ENCODE measurements around the gene LTBP1. TPM values are rescaled to one million over a fixed set of nuclear protein-coding genes. Genes with fewer than 3 reads are reported as not detected.

LTBP1 gene
- total RNA-seq, 2 experiments from 2014 or later, result 0.10 to 0.27 TPM

- H3K9me3 Mint-ChIP-seq, result no peaks in the 10 kb centered on the region
- H3K4me3 Mint-ChIP-seq, result no peak overlapping the region
- ChIA-PET CTCF (no interaction called here), POLR2A (no interaction called here)
- peaks cover 5% of the 10 kb centered on the region for H3K27me3 Mint-ChIP-seq
- no peaks in the 10 kb centered on the region for H3K36me3 Mint-ChIP-seq
- no peak overlapping the region for H3K27ac Mint-ChIP-seq
- no peaks in the 10 kb centered on the region for H3K4me1 Mint-ChIP-seq (ENCODE audit: low read depth)
- intact Hi-C loops (cut with micrococcal nuclease), result no loop called here
- no peak for DNase-seq
Observed at GRCh38 chr2:33139949-33140348, 193.2 kb downstream of the LTBP1 start.

DNA sequence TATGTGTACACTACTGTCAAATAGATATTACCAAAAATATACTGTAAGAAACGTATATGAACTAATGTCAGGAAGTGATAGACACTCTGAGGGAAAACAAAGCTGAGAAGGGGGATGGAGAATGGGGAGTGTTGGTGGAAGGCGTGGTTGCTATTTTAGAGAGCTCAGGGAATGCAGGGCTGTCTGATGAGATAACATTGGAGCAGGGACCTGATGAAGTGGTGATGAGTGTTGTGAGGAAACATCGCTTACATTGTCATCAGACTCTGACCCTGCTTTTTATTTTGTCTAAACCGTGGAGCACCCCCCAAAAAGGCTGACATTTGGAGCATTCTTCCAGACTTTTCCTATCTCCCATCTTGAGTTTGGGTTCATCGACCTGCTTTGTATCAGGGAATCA lies 194.7 kb downstream of the LTBP1 start:
- CTCF ChIA-PET, result no interaction called here
- Mint-ChIP-seq H3K27ac (no peak overlapping the region), H3K4me1 (ENCODE audit: low read depth) (no peaks in the 10 kb centered on the region), H3K9me3 (no peaks in the 10 kb centered on the region), H3K27me3 (peaks cover 5% of the 10 kb centered on the region), H3K4me3 (no peak overlapping the region), H3K36me3 (no peaks in the 10 kb centered on the region)
- POLR2A ChIA-PET, result no interaction called here
- no peak for DNase-seq
- intact Hi-C loops (cut with micrococcal nuclease), result no loop called here

- Mint-ChIP-seq H3K36me3 (no peaks in the 10 kb centered on the region), H3K27ac (no peak overlapping the region), H3K4me3 (no peak overlapping the region), H3K9me3 (no peaks in the 10 kb centered on the region), H3K4me1 (ENCODE audit: low read depth) (no peaks in the 10 kb centered on the region), H3K27me3 (peaks cover 5% of the 10 kb centered on the region)
- ChIA-PET POLR2A (no interaction called here), CTCF (no interaction called here)
- DNase-seq, result no peak
- intact Hi-C loops (cut with micrococcal nuclease), result no loop called here
Observed at GRCh38 chr2:33142810-33143209, 196.1 kb downstream of the LTBP1 start.

DNA sequence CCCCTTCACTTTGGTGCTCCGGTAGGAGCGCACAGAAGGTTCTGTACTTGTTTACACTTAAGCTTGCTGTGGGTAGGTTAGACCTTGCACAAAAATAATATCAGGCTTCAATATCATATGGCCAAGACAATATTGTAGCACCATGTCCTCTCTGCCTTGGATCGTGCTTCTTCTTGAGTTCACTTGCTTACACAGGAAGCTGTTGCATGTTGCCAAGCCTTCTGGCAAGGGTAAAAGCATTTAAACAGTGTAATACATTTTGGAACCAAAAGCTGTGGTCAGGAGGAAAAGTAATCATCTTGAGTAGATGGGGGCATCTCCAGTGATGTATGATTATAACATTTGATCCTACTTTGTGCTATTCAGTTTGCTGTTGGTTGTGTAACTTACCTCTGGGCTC lies 197.5 kb downstream of the LTBP1 start:
- Mint-ChIP-seq H3K27me3 (peaks cover 5% of the 10 kb centered on the region), H3K9me3 (no peaks in the 10 kb centered on the region), H3K36me3 (no peaks in the 10 kb centered on the region), H3K4me1 (ENCODE audit: low read depth) (no peaks in the 10 kb centered on the region), H3K4me3 (no peak overlapping the region), H3K27ac (no peak overlapping the region)
- DNase-seq, result no peak
- intact Hi-C loops (cut with micrococcal nuclease), result no loop called here
- CTCF ChIA-PET, result no interaction called here
- POLR2A ChIA-PET, result no interaction called here

DNA sequence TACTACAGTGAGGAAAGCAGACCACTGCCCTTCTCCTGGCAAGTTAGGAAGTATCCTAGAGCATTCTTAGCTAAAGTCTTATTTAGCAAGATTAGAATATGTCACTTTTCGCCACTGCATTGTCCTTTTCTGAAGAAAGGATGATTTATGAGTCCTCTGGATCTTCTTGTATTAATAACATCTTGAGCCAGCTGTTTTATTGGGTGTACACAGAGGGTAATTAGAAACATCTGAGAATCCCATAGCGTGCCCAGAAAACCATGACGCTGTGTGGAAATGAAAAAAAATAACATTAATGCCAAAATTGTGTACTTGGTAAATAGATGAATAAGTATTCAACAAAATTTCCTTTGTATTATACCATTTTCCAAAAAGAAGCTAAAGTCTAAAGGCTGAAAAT lies 198.7 kb downstream of the LTBP1 start:
- no peak for DNase-seq
- ChIA-PET POLR2A (no interaction called here), CTCF (no interaction called here)
- H3K4me3 Mint-ChIP-seq, result no peak overlapping the region
- no peaks in the 10 kb centered on the region for H3K9me3 Mint-ChIP-seq
- H3K4me1 Mint-ChIP-seq (ENCODE audit: low read depth), result no peaks in the 10 kb centered on the region
- no peak overlapping the region for H3K27ac Mint-ChIP-seq
- intact Hi-C loops (cut with micrococcal nuclease), result no loop called here
- no peaks in the 10 kb centered on the region for H3K36me3 Mint-ChIP-seq
- peaks cover 2% of the 10 kb centered on the region for H3K27me3 Mint-ChIP-seq

DNA sequence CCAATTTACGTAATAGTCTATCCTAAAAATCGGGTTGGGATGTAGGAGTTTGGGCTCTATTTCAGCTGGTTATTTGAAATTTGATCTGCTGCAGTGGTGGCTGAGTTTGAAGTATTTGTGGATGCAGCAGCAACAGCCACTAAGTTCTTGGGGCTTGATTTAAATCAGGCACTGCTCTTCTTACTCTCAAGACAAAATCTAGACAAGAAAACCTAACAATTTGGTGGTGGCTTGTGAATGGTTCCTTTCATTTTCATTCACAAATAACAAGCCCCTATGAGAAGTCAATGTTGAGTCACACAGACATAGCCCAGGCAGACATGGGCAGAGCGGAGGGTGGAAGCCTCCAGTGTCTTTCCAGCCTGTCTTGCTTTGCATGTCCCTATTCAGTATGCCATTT lies 199.3 kb downstream of the LTBP1 start:
- Mint-ChIP-seq H3K27me3 (peaks cover 2% of the 10 kb centered on the region), H3K4me3 (no peak overlapping the region), H3K36me3 (no peaks in the 10 kb centered on the region), H3K4me1 (ENCODE audit: low read depth) (no peaks in the 10 kb centered on the region), H3K27ac (no peak overlapping the region), H3K9me3 (no peaks in the 10 kb centered on the region)
- CTCF ChIA-PET, result no interaction called here
- POLR2A ChIA-PET, result no interaction called here
- intact Hi-C loops (cut with micrococcal nuclease), result no loop called here
- no peak for DNase-seq

DNA sequence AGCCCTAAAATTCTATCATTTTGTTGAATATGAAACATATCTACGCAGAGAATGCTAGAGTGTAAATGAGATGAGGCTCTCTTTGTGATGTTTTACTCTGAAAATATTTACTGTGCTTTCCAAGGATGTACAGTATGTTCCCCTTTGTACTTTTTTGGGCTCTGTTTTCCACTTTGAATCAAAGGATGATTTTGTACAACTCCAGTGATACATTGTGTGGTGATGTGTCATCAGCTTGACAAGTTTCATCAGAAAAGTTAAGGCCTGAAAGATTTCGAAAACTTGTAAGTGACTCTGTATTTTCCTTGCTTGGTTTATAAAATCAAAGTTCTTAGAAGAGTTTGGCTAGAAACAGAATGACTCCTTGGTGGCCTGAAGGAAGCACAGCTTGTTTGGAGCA lies 206.3 kb downstream of the LTBP1 start:
- no peaks in the 10 kb centered on the region for H3K36me3 Mint-ChIP-seq
- ChIA-PET CTCF (no interaction called here), POLR2A (no interaction called here)
- no peaks in the 10 kb centered on the region for H3K9me3 Mint-ChIP-seq
- no peaks in the 10 kb centered on the region for H3K4me1 Mint-ChIP-seq (ENCODE audit: low read depth)
- H3K27ac Mint-ChIP-seq, result no peak overlapping the region
- H3K27me3 Mint-ChIP-seq, result no peaks in the 10 kb centered on the region
- no peak for DNase-seq
- H3K4me3 Mint-ChIP-seq, result no peak overlapping the region
- intact Hi-C loops (cut with micrococcal nuclease), result no loop called here

GRCh38 chr2:33158482-33159003 lies 211.8 kb downstream of the LTBP1 start:
- Mint-ChIP-seq H3K27me3 (no peaks in the 10 kb centered on the region), H3K9me3 (no peaks in the 10 kb centered on the region), H3K4me3 (no peak overlapping the region), H3K36me3 (no peaks in the 10 kb centered on the region), H3K27ac (no peak overlapping the region), H3K4me1 (ENCODE audit: low read depth) (no peaks in the 10 kb centered on the region)
- no peak for DNase-seq
- ChIA-PET POLR2A (no interaction called here), CTCF (no interaction called here)
- intact Hi-C loops (cut with micrococcal nuclease), result no loop called here

- Mint-ChIP-seq H3K4me3 (no peak overlapping the region), H3K9me3 (no peaks in the 10 kb centered on the region), H3K27me3 (peaks cover 5% of the 10 kb centered on the region), H3K27ac (no peak overlapping the region), H3K36me3 (no peaks in the 10 kb centered on the region), H3K4me1 (ENCODE audit: low read depth) (no peaks in the 10 kb centered on the region)
- DNase-seq, result no peak
- CTCF ChIA-PET, result no interaction called here
- intact Hi-C loops (cut with micrococcal nuclease), result no loop called here
- POLR2A ChIA-PET, result no interaction called here
Observed at GRCh38 chr2:33160191-33160590, 213.4 kb downstream of the LTBP1 start.

DNA sequence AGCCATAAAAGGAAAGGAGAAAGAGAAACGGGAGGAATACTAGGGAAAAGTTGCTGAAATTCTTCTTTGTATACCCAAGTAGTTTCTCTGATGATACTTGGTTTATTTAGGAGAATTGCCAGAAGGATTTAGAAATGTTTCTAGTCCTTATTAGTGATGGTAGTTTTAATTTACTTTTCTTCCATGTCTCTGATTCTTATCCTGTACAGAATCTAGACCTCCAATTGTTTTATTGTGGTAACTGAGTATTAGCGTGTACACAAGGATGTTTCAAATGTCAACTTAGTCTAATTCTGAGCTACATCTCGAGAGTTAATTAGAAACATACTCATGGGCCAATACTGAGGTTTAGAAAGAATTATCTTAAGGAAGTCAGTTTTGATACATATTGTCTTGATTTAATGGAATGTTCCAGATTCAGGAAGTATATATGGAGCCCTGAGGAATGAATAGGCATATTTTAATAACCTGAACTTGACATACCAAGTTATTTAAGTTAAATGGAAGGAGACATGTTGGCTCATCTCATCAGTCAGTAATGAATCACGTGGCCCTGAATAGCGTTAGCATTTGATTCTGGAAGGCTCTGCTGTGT lies 219.6 kb downstream of the LTBP1 start:
- Mint-ChIP-seq H3K4me1 (ENCODE audit: low read depth) (no peaks in the 10 kb centered on the region), H3K36me3 (no peaks in the 10 kb centered on the region), H3K9me3 (no peaks in the 10 kb centered on the region), H3K4me3 (no peak overlapping the region), H3K27ac (no peak overlapping the region), H3K27me3 (peaks cover 8% of the 10 kb centered on the region)
- intact Hi-C loops (cut with micrococcal nuclease), result no loop called here
- DNase-seq, result no peak
- POLR2A ChIA-PET, result no interaction called here
- CTCF ChIA-PET, result no interaction called here

GRCh38 chr2:33167622-33168245 lies 221.0 kb downstream of the LTBP1 start:
- intact Hi-C loops (cut with micrococcal nuclease), result no loop called here
- no peak overlapping the region for H3K27ac Mint-ChIP-seq
- H3K4me3 Mint-ChIP-seq, result no peak overlapping the region
- no peaks in the 10 kb centered on the region for H3K9me3 Mint-ChIP-seq
- H3K27me3 Mint-ChIP-seq, result peaks cover 8% of the 10 kb centered on the region
- ChIA-PET CTCF (no interaction called here), POLR2A (no interaction called here)
- H3K4me1 Mint-ChIP-seq (ENCODE audit: low read depth), result no peaks in the 10 kb centered on the region
- no peaks in the 10 kb centered on the region for H3K36me3 Mint-ChIP-seq
- DNase-seq, result no peak

DNA sequence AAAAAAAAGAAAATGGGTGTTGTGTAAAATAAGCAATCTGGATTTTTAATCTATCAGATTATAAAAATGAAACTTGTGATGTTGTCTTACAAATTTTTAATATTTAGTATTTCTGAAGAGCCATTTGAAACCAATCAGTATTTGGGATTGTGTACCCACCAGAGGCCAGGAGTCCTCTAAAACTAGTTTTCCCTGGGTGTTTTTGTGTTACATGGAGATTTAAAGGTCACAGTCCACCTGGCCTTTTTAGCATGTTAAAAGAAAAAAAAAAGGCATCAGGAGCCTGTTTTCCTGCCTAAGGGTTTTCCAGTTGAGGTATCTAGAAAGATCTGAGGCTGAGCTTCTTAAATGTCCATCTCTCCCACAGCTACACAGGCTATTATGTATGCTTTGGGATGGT lies 221.7 kb downstream of the LTBP1 start:
- DNase-seq, result no peak
- intact Hi-C loops (cut with micrococcal nuclease), result no loop called here
- POLR2A ChIA-PET, result no interaction called here
- Mint-ChIP-seq H3K27ac (no peak overlapping the region), H3K9me3 (no peaks in the 10 kb centered on the region), H3K4me3 (no peak overlapping the region), H3K27me3 (peaks cover 8% of the 10 kb centered on the region), H3K4me1 (ENCODE audit: low read depth) (no peaks in the 10 kb centered on the region), H3K36me3 (no peaks in the 10 kb centered on the region)
- CTCF ChIA-PET, result no interaction called here

DNA sequence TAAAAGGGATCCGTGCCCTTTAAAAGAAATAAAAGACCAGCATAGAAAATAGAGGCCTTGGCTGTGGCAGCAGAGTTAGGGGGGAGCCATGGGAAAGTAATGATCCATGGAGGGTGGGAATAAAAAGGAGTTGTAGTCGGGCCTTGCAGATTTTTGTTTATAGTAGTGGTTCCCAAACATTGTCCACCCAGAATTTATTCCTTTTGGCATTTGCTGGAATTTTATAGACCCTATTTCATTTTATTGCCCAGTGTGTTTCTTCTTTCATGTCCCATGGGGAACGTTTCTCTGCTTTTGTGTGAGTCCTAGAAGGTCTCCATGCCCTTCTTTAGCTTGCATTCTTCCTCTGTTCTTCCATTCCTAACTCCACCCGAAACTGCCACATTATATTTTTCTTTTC lies 222.2 kb downstream of the LTBP1 start:
- Mint-ChIP-seq H3K27me3 (peaks cover 8% of the 10 kb centered on the region), H3K9me3 (no peaks in the 10 kb centered on the region), H3K4me3 (no peak overlapping the region), H3K4me1 (ENCODE audit: low read depth) (no peaks in the 10 kb centered on the region), H3K36me3 (no peaks in the 10 kb centered on the region), H3K27ac (no peak overlapping the region)
- ChIA-PET CTCF (no interaction called here), POLR2A (no interaction called here)
- intact Hi-C loops (cut with micrococcal nuclease), result no loop called here
- no peak for DNase-seq
